Gastroesophageal sphincter (tissue), 4 donors: Measurements from ENCODE around the gene F11. TPM values are rescaled to one million over a fixed set of nuclear protein-coding genes. Genes with fewer than 3 reads are reported as not detected.
"Not testable (repeated sequence)": the region's sequence is repeated elsewhere in the genome, so short reads cannot be mapped to it uniquely, and the experiment has no call there.

Source experiments
- ATAC-seq: fragments of 150-250 bp; one replicate; pipeline ENCODE4 v1.9.1; 2016; ENCODE audit warnings: mild to moderate bottlenecking, moderate library complexity
- H3K27ac ChIP-seq, 4 donors: fragments of 200-600 bp; sonication (generic) in 3 of 4; 1 replicate in 3 of 4; 2 replicates in 1 of 4; pipeline ENCODE4 v1.5.1; 2016 to 2019
- H3K27me3 ChIP-seq: fragments of 200-600 bp; sonication (generic); one replicate; pipeline ENCODE4 v1.5.1; 2019
- H3K36me3 ChIP-seq, 2 donors: fragments of 200-600 bp; sonication (generic); one replicate each; pipeline ENCODE4 v1.5.1; 2019; ENCODE audit warnings: control low read depth in 1 of 2
- H3K4me1 ChIP-seq, 3 donors: fragments of 200-600 bp; sonication (generic); 1 replicate in 2 of 3; 2 replicates in 1 of 3; pipeline ENCODE4 v1.5.1; 2016 to 2019; ENCODE audit warnings: control low read depth in 2 of 3
- H3K4me3 ChIP-seq, 2 donors: fragments of 200-600 bp; sonication (generic); one replicate each; pipeline ENCODE4 v1.5.1; 2019; ENCODE audit warnings: mild to moderate bottlenecking in 1 of 2, moderate library complexity in 1 of 2
- H3K9me3 ChIP-seq, 3 donors: fragments of 200-600 bp; sonication (generic); one replicate each; pipeline ENCODE4 v1.5.1; 2017 to 2019; ENCODE audit warnings: control low read depth in 2 of 3
- EP300 ChIP-seq: sonication (generic); formaldehyde crosslinking; IDR thresholded peaks from one replicate; pipeline ENCODE4 v1.6.1; 2017; ENCODE audit warnings: antibody characterized with exemption, mild to moderate bottlenecking
- POLR2A ChIP-seq, 2 donors: fragments of 450-650 bp; IDR thresholded peaks; one replicate each; pipeline ENCODE4 v1.6.1; 2017; ENCODE audit warnings: antibody characterized with exemption in 2 of 2, mild to moderate bottlenecking in 2 of 2, moderate library complexity in 1 of 2
- POLR2AphosphoS5 ChIP-seq: sonication (generic); formaldehyde crosslinking; IDR thresholded peaks from one replicate; pipeline ENCODE4 v1.6.1; 2017; ENCODE audit warnings: antibody characterized with exemption
- WGBS, 2 donors: methylation state at CpG; one replicate each; pipeline ENCODE4 v1.1.5; 2018; ENCODE audit warnings: low coverage in 1 of 2; 5-methylcytosine and 5-hydroxymethylcytosine counted together
- total RNA-seq, 4 donors: library from RNA; depleted of rRNA; stranded (reverse); fragments of >200 nt; gene quantifications; one replicate each; pipeline ENCODE4 v1.1.0, GENCODE V29; 2016
- TF ChIP-seq, protein P1 (sequence below), 4 experiments: fragments of 200-600 bp in 2 of 4; fragments of 450-650 bp in 2 of 4; sonication (generic) in 1 of 4; IDR thresholded peaks; one replicate each; pipeline ENCODE4 v1.5.1; 2017 to 2019; ENCODE audit warnings: antibody characterized with exemption in 4 of 4, mild to moderate bottlenecking in 2 of 4, moderate library complexity in 2 of 4

Gene F11
- total RNA-seq, 4 donors from 2014 or later: not detected

DNA sequence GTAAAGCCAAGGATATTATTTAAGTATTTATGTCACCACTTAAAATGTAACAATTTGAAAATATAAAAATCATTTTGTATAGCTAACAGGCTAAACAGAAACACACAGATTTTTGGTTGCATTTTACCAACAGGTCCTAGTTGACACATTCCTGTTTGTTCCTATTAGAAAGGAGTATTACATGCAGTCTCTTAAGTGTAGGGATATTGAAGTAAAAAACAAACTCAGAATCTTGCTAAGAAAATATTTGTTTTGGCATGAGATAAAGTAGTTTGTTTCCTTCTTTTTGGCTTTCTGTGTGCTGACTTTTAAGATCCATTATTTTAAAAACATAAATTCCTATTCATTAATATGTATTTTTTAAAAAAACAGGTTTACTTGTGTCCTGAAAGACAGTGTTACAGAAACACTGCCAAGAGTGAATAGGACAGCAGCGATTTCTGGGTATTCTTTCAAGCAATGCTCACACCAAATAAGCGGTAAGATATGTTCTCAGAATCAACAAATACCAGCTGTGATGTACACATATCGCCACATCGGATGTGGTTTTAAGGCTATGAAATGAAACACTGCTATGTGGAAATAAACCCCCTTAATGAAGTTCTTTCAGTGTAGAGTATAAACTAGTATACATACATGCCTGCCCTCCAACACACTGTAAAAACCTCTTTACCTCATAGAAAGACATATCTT, 6.9 kb downstream of the F11 start:
- no peak for ATAC-seq
- no peaks in the 10 kb centered on the region for H3K36me3 ChIP-seq
- H3K4me1 ChIP-seq: no peaks in the 10 kb centered on the region
- 62 to 85% methylated on average over 4 of the region's 4 CpGs for WGBS, 2 donors
- H3K27me3 ChIP-seq: peaks cover 21% of the 10 kb centered on the region
- no peak overlapping the region for H3K4me3 ChIP-seq
- H3K27ac ChIP-seq: no peak overlapping the region
- TF ChIP-seq POLR2AphosphoS5 (no peak), EP300 (no peak), POLR2A (IDR thresholded peaks at IDR 0.05) (no peak)
- TF ChIP-seq, protein P1, sequence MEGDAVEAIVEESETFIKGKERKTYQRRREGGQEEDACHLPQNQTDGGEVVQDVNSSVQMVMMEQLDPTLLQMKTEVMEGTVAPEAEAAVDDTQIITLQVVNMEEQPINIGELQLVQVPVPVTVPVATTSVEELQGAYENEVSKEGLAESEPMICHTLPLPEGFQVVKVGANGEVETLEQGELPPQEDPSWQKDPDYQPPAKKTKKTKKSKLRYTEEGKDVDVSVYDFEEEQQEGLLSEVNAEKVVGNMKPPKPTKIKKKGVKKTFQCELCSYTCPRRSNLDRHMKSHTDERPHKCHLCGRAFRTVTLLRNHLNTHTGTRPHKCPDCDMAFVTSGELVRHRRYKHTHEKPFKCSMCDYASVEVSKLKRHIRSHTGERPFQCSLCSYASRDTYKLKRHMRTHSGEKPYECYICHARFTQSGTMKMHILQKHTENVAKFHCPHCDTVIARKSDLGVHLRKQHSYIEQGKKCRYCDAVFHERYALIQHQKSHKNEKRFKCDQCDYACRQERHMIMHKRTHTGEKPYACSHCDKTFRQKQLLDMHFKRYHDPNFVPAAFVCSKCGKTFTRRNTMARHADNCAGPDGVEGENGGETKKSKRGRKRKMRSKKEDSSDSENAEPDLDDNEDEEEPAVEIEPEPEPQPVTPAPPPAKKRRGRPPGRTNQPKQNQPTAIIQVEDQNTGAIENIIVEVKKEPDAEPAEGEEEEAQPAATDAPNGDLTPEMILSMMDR (IDR thresholded peaks at IDR 0.05): no peak
- no peaks in the 10 kb centered on the region for H3K9me3 ChIP-seq

DNA sequence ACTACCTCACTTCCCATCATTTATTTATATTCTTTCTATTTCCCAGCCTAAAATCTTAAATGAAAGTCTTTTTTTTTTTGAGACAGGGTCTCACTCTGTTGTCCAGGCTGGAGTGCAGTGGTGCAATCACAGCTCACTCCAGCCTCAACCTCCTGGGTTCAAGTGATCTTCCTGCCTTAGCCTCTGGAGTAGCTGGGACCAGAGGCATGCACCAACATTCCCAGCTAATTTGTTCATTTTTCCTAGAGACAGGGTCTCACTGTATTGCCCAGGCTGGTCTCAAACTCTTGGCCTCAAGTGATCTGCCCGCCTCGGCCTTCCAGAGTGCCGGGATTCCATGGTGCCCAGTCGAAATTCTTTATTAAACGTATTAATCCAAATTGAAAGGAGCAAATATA, 7.4 kb downstream of the F11 start:
- H3K36me3 ChIP-seq, H3K4me3 ChIP-seq, H3K27ac ChIP-seq, ATAC-seq, H3K9me3 ChIP-seq, H3K4me1 ChIP-seq: not testable (repeated sequence)
- H3K27me3 ChIP-seq: peaks cover 21% of the 10 kb centered on the region
- WGBS, 2 donors: 92% methylated on average over 2 of the region's 5 CpGs

- no peak overlapping the region for H3K27ac ChIP-seq
- no peaks in the 10 kb centered on the region for H3K36me3 ChIP-seq
- no peak for ATAC-seq
- H3K4me1 ChIP-seq: no peaks in the 10 kb centered on the region
- no peaks in the 10 kb centered on the region for H3K27me3 ChIP-seq
- no peaks in the 10 kb centered on the region for H3K9me3 ChIP-seq
- TF ChIP-seq POLR2A (IDR thresholded peaks at IDR 0.05): no peak
- no peak for TF ChIP-seq POLR2AphosphoS5
- TF ChIP-seq EP300: no peak
- TF ChIP-seq, protein P1 (IDR thresholded peaks at IDR 0.05): no peak
- H3K4me3 ChIP-seq: no peak overlapping the region
- 52 to 60% methylated on average over 1 to 3 of the region's 5 CpGs for WGBS, 2 donors
Observed at GRCh38 chr4:186283311-186283710, 17.3 kb downstream of the F11 start.

DNA sequence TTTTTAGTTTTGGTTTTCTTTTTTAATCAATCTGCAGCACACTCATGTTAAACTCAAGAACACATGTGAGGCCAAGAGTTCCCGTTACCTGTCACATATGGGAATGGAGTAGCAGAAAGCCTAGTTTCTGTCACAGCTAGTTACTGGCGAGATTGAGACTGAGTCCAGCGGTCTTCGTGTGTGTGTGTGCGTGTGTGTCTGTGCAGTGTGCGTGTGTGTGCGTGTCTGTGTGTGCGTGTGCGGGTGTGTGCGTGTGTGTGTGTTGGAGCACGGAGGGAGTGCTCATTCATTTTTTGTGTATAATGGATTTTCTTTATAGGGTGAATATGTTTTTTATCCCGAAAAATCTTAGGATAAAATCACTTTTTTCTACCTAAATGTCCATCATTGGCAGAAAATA, 19.2 kb downstream of the F11 start:
- no peak overlapping the region for H3K4me3 ChIP-seq
- H3K36me3 ChIP-seq: no peaks in the 10 kb centered on the region
- H3K27ac ChIP-seq: no peak overlapping the region
- peaks cover 7% of the 10 kb centered on the region for H3K27me3 ChIP-seq
- no peak for TF ChIP-seq EP300
- TF ChIP-seq, protein P1 (IDR thresholded peaks at IDR 0.05): no peak
- no peak for TF ChIP-seq POLR2A (IDR thresholded peaks at IDR 0.05)
- no peak for TF ChIP-seq POLR2AphosphoS5
- ATAC-seq: no peak
- H3K4me1 ChIP-seq: no peaks in the 10 kb centered on the region
- 85% methylated on average over 10 to 12 of the region's 12 CpGs for whole genome bisulfite sequencing, 2 donors
- H3K9me3 ChIP-seq: no peaks in the 10 kb centered on the region

- Histone ChIP-seq H3K27me3 (peaks cover 7% of the 10 kb centered on the region), H3K27ac (no peak overlapping the region), H3K4me3 (no peak overlapping the region), H3K4me1 (no peaks in the 10 kb centered on the region), H3K36me3 (no peaks in the 10 kb centered on the region), H3K9me3 (no peaks in the 10 kb centered on the region)
- TF ChIP-seq EP300 (no peak), POLR2AphosphoS5 (no peak), POLR2A (IDR thresholded peaks at IDR 0.05) (no peak)
- TF ChIP-seq, protein P1 (IDR thresholded peaks at IDR 0.05): no peak
- no peak for ATAC-seq
- 78 to 83% methylated on average over 3 of the region's 3 CpGs for WGBS, 2 donors
Observed at GRCh38 chr4:186286581-186286980, 20.6 kb downstream of the F11 start.
